ENCODE measurements around the gene MAST1.

GRCh38 chr19:12918253-12918652 is 79.9 kb downstream of the MAST1 start:
- TF ChIP-seq, protein P1, sequence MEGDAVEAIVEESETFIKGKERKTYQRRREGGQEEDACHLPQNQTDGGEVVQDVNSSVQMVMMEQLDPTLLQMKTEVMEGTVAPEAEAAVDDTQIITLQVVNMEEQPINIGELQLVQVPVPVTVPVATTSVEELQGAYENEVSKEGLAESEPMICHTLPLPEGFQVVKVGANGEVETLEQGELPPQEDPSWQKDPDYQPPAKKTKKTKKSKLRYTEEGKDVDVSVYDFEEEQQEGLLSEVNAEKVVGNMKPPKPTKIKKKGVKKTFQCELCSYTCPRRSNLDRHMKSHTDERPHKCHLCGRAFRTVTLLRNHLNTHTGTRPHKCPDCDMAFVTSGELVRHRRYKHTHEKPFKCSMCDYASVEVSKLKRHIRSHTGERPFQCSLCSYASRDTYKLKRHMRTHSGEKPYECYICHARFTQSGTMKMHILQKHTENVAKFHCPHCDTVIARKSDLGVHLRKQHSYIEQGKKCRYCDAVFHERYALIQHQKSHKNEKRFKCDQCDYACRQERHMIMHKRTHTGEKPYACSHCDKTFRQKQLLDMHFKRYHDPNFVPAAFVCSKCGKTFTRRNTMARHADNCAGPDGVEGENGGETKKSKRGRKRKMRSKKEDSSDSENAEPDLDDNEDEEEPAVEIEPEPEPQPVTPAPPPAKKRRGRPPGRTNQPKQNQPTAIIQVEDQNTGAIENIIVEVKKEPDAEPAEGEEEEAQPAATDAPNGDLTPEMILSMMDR (IDR thresholded peaks at IDR 0.05; ENCODE audit: low read length) = no peak
- TF ChIP-seq EZH2phosphoT487 (IDR thresholded peaks at IDR 0.05; ENCODE audit: low read length) (no peak), EZH2 (optimal IDR thresholded peaks at IDR 0.05; ENCODE audit: low read depth, low read length) (no peak)

Measured in MM.1S (cell line).